ENCODE data around the gene PMS1.
A peak's percentile ranks its signal among the peaks of the same experiment; 100 is the strongest.
"Not testable (repeated sequence)": the region's sequence is repeated elsewhere in the genome, so short reads cannot be mapped to it uniquely, and the experiment has no call there.

PMS1 gene

GRCh38 chr2:189783927-189784867, at the start of gene PMS1, which contains the start of gene ORMDL1:
PMS1 (plus strand) TSS chr2:189784450; CDS start chr2:189791810, 7,360 bp downstream.
ORMDL1 (minus strand) TSS chr2:189784339; CDS start chr2:189782595, 1,744 bp downstream.
- no peak for TF ChIP-seq FOXP2 (optimal IDR thresholded peaks at IDR 0.05; ENCODE audit: control extremely low read depth, extremely low read length, insufficient read depth)
- TF ChIP-seq POLR2AphosphoS5 (IDR thresholded peaks at IDR 0.05; ENCODE audit: borderline replicate concordance, low read depth, low read length): peak; percentile 90
- no peak for TF ChIP-seq EZH2 (IDR thresholded peaks at IDR 0.05)
- DNase-seq (ENCODE audit: low read depth, low spot score): peak; percentile 70
- H3K9ac ChIP-seq (ENCODE audit: insufficient read length): peak within 1 kb of the TSS; percentile 90
- peak within 1 kb of the TSS; percentile 99 for H3K4me3 ChIP-seq
- no peaks in the 10 kb centered on the region for H3K9me3 ChIP-seq (ENCODE audit: low read depth, low read length)
- peaks cover 57% of the 10 kb centered on the region for H3K36me3 ChIP-seq (ENCODE audit: insufficient read depth, low read length)
- H3K27ac ChIP-seq: peak within 1 kb of the TSS; percentile 74

GRCh38 chr2:189751080-189751658, 33.1 kb upstream of the PMS1 start:
- no peak overlapping the region for H3K27ac ChIP-seq
- H3K9ac ChIP-seq (ENCODE audit: insufficient read length): no peak overlapping the region
- no peak overlapping the region for H3K4me3 ChIP-seq
- TF ChIP-seq FOXP2 (optimal IDR thresholded peaks at IDR 0.05; ENCODE audit: control extremely low read depth, extremely low read length, insufficient read depth): no peak
- TF ChIP-seq EZH2 (IDR thresholded peaks at IDR 0.05): no peak
- no peak for TF ChIP-seq POLR2AphosphoS5 (IDR thresholded peaks at IDR 0.05; ENCODE audit: borderline replicate concordance, low read depth, low read length)
- peaks cover 67% of the 10 kb centered on the region for H3K36me3 ChIP-seq (ENCODE audit: insufficient read depth, low read length)
- DNase-seq (ENCODE audit: low read depth, low spot score): no peak
- no peaks in the 10 kb centered on the region for H3K9me3 ChIP-seq (ENCODE audit: low read depth, low read length)

DNA sequence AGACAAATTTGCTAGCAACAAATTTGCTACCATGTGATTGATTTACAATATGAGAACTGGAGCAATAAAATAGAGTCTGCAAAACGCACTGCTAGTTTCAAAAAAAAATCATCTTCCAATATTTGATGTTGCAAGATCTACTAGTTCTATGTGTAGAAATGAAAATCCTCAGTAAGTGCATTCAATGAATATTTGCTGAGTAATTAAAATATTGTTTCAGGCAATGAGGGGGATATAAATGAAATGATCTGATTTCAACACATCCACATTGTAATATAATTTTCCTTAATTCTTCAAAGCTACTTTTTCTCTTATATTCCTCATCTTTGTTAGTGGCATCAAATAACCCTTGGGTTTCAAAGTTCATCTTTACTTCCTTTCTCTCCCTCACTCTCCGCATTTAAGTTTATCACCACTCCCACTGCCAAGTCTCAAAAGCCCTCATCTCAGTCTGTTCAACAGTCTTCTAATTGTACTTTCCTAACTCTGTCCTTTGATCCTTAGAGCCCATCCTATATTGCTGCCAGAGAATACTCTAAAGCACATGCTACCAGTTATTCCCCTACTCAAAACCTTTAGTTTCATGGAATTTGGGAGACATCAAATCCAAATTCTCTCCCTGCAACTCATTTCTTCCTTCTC, 27.8 kb upstream of the PMS1 start:
- peak overlapping the region; percentile 21 for H3K9ac ChIP-seq (ENCODE audit: insufficient read length)
- no peak overlapping the region for H3K4me3 ChIP-seq
- H3K27ac ChIP-seq: no peak overlapping the region
- H3K9me3 ChIP-seq (ENCODE audit: low read depth, low read length): no peaks in the 10 kb centered on the region
- DNase-seq (ENCODE audit: low read depth, low spot score): no peak
- TF ChIP-seq FOXP2 (optimal IDR thresholded peaks at IDR 0.05; ENCODE audit: control extremely low read depth, extremely low read length, insufficient read depth): no peak
- no peak for TF ChIP-seq POLR2AphosphoS5 (IDR thresholded peaks at IDR 0.05; ENCODE audit: borderline replicate concordance, low read depth, low read length)
- TF ChIP-seq EZH2 (IDR thresholded peaks at IDR 0.05): no peak
- peaks cover 34% of the 10 kb centered on the region for H3K36me3 ChIP-seq (ENCODE audit: insufficient read depth, low read length)

GRCh38 chr2:189760154-189760553, 24.1 kb upstream of the PMS1 start:
- not testable (repeated sequence) for H3K27ac ChIP-seq; DNase-seq (ENCODE audit: low read depth, low spot score); H3K36me3 ChIP-seq (ENCODE audit: insufficient read depth, low read length); H3K4me3 ChIP-seq; H3K9me3 ChIP-seq (ENCODE audit: low read depth, low read length); H3K9ac ChIP-seq (ENCODE audit: insufficient read length)

DNA sequence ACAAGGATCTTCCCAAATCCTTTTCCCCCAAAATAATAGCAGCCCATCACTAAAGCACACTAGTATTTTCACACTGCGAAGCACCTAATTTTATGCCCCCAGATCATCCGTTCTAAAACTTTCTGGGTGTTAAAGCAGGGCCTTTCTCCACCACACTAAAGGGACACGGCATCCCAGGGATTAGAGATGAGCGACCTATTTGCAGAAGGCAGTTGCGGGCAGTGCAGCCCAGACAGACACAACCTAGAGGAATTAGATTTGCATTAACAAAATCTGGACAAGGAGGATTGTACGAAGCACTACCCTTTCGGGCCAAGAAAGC, 22.1 kb upstream of the PMS1 start:
- no peak for DNase-seq (ENCODE audit: low read depth, low spot score)
- peak overlapping the region; percentile 98 for H3K9ac ChIP-seq (ENCODE audit: insufficient read length)

GRCh38 chr2:189762551-189763298, 21.5 kb upstream of the PMS1 start, which contains the start of gene OSGEPL1:
OSGEPL1 (minus strand) TSS chr2:189762792; CDS start chr2:189761640, 1,152 bp downstream.
- H3K27ac ChIP-seq: peak within 1 kb of the TSS; percentile 96
- no peaks in the 10 kb centered on the region for H3K9me3 ChIP-seq (ENCODE audit: low read depth, low read length)
- peaks cover 13% of the 10 kb centered on the region for H3K36me3 ChIP-seq (ENCODE audit: insufficient read depth, low read length)
- peak within 1 kb of the TSS; percentile 98 for H3K9ac ChIP-seq (ENCODE audit: insufficient read length)
- TF ChIP-seq FOXP2 (optimal IDR thresholded peaks at IDR 0.05; ENCODE audit: control extremely low read depth, extremely low read length, insufficient read depth): no peak
- TF ChIP-seq POLR2AphosphoS5 (IDR thresholded peaks at IDR 0.05; ENCODE audit: borderline replicate concordance, low read depth, low read length): peak; percentile 91
- H3K4me3 ChIP-seq: peak within 1 kb of the TSS; percentile 98
- DNase-seq (ENCODE audit: low read depth, low spot score): peak; percentile 87

More for the DNA sequence above, 22.1 kb upstream of the PMS1 start:
- TF ChIP-seq POLR2AphosphoS5 (IDR thresholded peaks at IDR 0.05; ENCODE audit: borderline replicate concordance, low read depth, low read length) (no peak), EZH2 (IDR thresholded peaks at IDR 0.05) (no peak), FOXP2 (optimal IDR thresholded peaks at IDR 0.05; ENCODE audit: control extremely low read depth, extremely low read length, insufficient read depth) (no peak)
- Histone ChIP-seq H3K27ac (peak overlapping the region; percentile 96), H3K9me3 (ENCODE audit: low read depth, low read length) (no peaks in the 10 kb centered on the region), H3K36me3 (ENCODE audit: insufficient read depth, low read length) (peaks cover 12% of the 10 kb centered on the region), H3K4me3 (peak overlapping the region; percentile 98)

DNA sequence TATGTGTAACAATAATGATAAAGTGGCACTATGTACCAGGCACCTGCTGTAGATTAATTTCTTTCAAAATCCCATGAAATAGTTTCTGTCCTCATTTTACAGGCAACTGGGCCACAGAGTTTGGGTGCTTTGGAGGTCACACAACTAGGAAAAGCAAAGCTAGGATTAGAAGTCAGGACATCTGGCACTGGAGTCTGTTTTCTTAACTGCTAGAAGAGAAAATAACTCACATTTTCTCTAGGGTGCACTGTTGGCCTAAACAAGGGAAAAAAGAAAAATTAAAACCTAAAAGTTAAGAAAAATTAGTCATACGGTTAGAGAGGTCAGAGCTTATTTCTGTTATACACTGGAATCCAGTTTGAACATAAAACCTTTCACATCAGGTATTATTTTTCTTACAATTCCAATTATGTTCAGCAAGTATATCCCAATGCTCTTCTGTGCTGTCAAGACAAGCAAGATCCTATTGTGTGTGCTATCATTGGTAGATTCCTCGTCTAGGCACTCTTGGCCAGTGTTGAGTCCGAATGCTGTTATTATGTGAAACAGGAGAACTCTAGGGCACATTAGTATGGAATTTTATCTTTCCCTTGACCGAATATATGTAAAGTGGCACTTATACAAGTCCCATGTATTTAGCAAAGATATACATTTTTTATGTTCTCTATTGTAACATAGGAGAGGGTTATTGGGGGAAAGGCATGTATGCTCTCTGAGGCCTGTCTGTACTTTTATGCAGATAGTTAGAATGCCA, 20.2 kb upstream of the PMS1 start:
- TF ChIP-seq EZH2 (IDR thresholded peaks at IDR 0.05) (no peak), POLR2AphosphoS5 (IDR thresholded peaks at IDR 0.05; ENCODE audit: borderline replicate concordance, low read depth, low read length) (no peak), FOXP2 (optimal IDR thresholded peaks at IDR 0.05; ENCODE audit: control extremely low read depth, extremely low read length, insufficient read depth) (no peak)
- no peak for DNase-seq (ENCODE audit: low read depth, low spot score)
- H3K36me3 ChIP-seq (ENCODE audit: insufficient read depth, low read length): peaks cover 23% of the 10 kb centered on the region
- no peaks in the 10 kb centered on the region for H3K9me3 ChIP-seq (ENCODE audit: low read depth, low read length)
- peak overlapping the region; percentile 98 for H3K4me3 ChIP-seq
- H3K27ac ChIP-seq: no peak overlapping the region
- peak overlapping the region; percentile 98 for H3K9ac ChIP-seq (ENCODE audit: insufficient read length)

Measured in SK-N-MC (cell line).